Ectodermal cell (in vitro differentiated cells): Measurements from ENCODE around the gene SLC16A12. TPM values are rescaled to one million over a fixed set of nuclear protein-coding genes. Genes with fewer than 3 reads are reported as not detected.
A peak's percentile ranks its signal among the peaks of the same experiment; 100 is the strongest.

Experiments used
- H3K27ac ChIP-seq: 2 replicates; pipeline ENCODE4 v1.7.0; 2013; ENCODE audit warnings: mild to moderate bottlenecking, low read depth, low read length; ENCODE audit not compliant: insufficient read depth, poor library complexity, severe bottlenecking
- H3K27me3 ChIP-seq: 2 replicates; pipeline ENCODE4 v1.7.0; 2013; ENCODE audit warnings: mild to moderate bottlenecking, low read length; ENCODE audit not compliant: insufficient read depth, control insufficient read depth, poor library complexity, severe bottlenecking
- H3K36me3 ChIP-seq: one replicate; pipeline ENCODE4 v1.7.0; 2013; ENCODE audit warnings: low read length; ENCODE audit not compliant: control insufficient read depth, insufficient read depth
- H3K4me1 ChIP-seq: one replicate; pipeline ENCODE4 v1.7.0; 2013; ENCODE audit warnings: low read length; ENCODE audit not compliant: control insufficient read depth, insufficient read depth
- H3K4me3 ChIP-seq: 2 replicates; pipeline ENCODE4 v1.7.0; 2013; ENCODE audit warnings: low read depth, low read length, control low read depth; ENCODE audit not compliant: insufficient read depth
- H3K9me3 ChIP-seq: 2 replicates; pipeline ENCODE4 v1.7.0; 2013; ENCODE audit warnings: mild to moderate bottlenecking, low read length, moderate library complexity; ENCODE audit not compliant: control insufficient read depth
- WGBS, 2 experiments: methylation state at CpG; one replicate each; pipeline ENCODE4 v1.1.7; 2013; ENCODE audit warnings: missing lambda C conversion rate in 2 of 2; 5-methylcytosine and 5-hydroxymethylcytosine counted together
- polyA plus RNA-seq, 4 experiments: library from polyadenylated mRNA; stranded (reverse); fragments of 50-300 nt; gene quantifications; one replicate each; pipeline ENCODE4 v1.2.3, GENCODE V29; 2013

SLC16A12 gene
- polyA plus RNA-seq (2013, experiment 1 of 4): not detected
- polyA plus RNA-seq (2013, experiment 2 of 4): 0.07 TPM
- 0.05 TPM for polyA plus RNA-seq (2013, experiment 3 of 4)
- 0.04 TPM for polyA plus RNA-seq (2013, experiment 4 of 4)

- Histone ChIP-seq H3K4me1 (no peaks in the 10 kb centered on the region), H3K27ac (no peak within 1 kb of the TSS), H3K27me3 (peaks cover 57% of the 10 kb centered on the region), H3K36me3 (no peaks in the 10 kb centered on the region), H3K4me3 (peak within 1 kb of the TSS; percentile 43), H3K9me3 (no peaks in the 10 kb centered on the region)
- WGBS, 2 experiments: 1% methylated on average over 85 to 87 of the region's 87 CpGs
Measured at GRCh38 chr10:89535171-89536012, at the start of gene SLC16A12. TSS of gene SLC16A12 (minus strand) at chr10:89535594. CDS start at chr10:89462578, 73,016 bp downstream.

- H3K9me3 ChIP-seq: no peaks in the 10 kb centered on the region
- no peaks in the 10 kb centered on the region for H3K4me1 ChIP-seq
- no peak overlapping the region for H3K4me3 ChIP-seq
- 93 to 100% methylated on average over 1 of the region's 1 CpG for WGBS, 2 experiments
- H3K36me3 ChIP-seq: no peaks in the 10 kb centered on the region
- no peak overlapping the region for H3K27ac ChIP-seq
- H3K27me3 ChIP-seq: no peaks in the 10 kb centered on the region
Measured at GRCh38 chr10:89582022-89582421, 46.6 kb upstream of the SLC16A12 start.

GRCh38 chr10:89580243-89580642 is 44.8 kb upstream of the SLC16A12 start:
- WGBS, 2 experiments: 96 to 98% methylated on average over 4 of the region's 4 CpGs
- no peaks in the 10 kb centered on the region for H3K9me3 ChIP-seq
- no peaks in the 10 kb centered on the region for H3K36me3 ChIP-seq
- no peak overlapping the region for H3K27ac ChIP-seq
- H3K27me3 ChIP-seq: no peaks in the 10 kb centered on the region
- H3K4me1 ChIP-seq: no peaks in the 10 kb centered on the region
- no peak overlapping the region for H3K4me3 ChIP-seq

- H3K4me1 ChIP-seq: no peaks in the 10 kb centered on the region
- H3K4me3 ChIP-seq: no peak overlapping the region
- no peak overlapping the region for H3K27ac ChIP-seq
- H3K36me3 ChIP-seq: no peaks in the 10 kb centered on the region
- no peaks in the 10 kb centered on the region for H3K27me3 ChIP-seq
- H3K9me3 ChIP-seq: no peaks in the 10 kb centered on the region
- WGBS, 2 experiments: 91 to 93% methylated on average over 2 of the region's 2 CpGs
Measured at GRCh38 chr10:89576696-89577095, 41.3 kb upstream of the SLC16A12 start.

GRCh38 chr10:89576022-89576421 is 40.6 kb upstream of the SLC16A12 start:
- WGBS, 2 experiments: 88 to 92% methylated on average over 3 of the region's 3 CpGs
- H3K27me3 ChIP-seq: no peaks in the 10 kb centered on the region
- no peaks in the 10 kb centered on the region for H3K9me3 ChIP-seq
- H3K36me3 ChIP-seq: no peaks in the 10 kb centered on the region
- no peak overlapping the region for H3K4me3 ChIP-seq
- H3K4me1 ChIP-seq: no peaks in the 10 kb centered on the region
- no peak overlapping the region for H3K27ac ChIP-seq

GRCh38 chr10:89575031-89575430 is 39.6 kb upstream of the SLC16A12 start:
- no peaks in the 10 kb centered on the region for H3K4me1 ChIP-seq
- H3K4me3 ChIP-seq: no peak overlapping the region
- no peaks in the 10 kb centered on the region for H3K9me3 ChIP-seq
- H3K27me3 ChIP-seq: no peaks in the 10 kb centered on the region
- H3K27ac ChIP-seq: no peak overlapping the region
- no peaks in the 10 kb centered on the region for H3K36me3 ChIP-seq

- no peak overlapping the region for H3K4me3 ChIP-seq
- no peaks in the 10 kb centered on the region for H3K4me1 ChIP-seq
- H3K9me3 ChIP-seq: no peaks in the 10 kb centered on the region
- WGBS, 2 experiments: 100% methylated on average over 1 of the region's 1 CpG
- H3K27ac ChIP-seq: no peak overlapping the region
- no peaks in the 10 kb centered on the region for H3K36me3 ChIP-seq
- H3K27me3 ChIP-seq: no peaks in the 10 kb centered on the region
Measured at GRCh38 chr10:89574368-89574767, 39.0 kb upstream of the SLC16A12 start.

GRCh38 chr10:89567576-89568245 is 32.3 kb upstream of the SLC16A12 start:
- Histone ChIP-seq H3K9me3 (no peaks in the 10 kb centered on the region), H3K36me3 (no peaks in the 10 kb centered on the region), H3K27me3 (no peaks in the 10 kb centered on the region), H3K4me3 (no peak overlapping the region), H3K4me1 (no peaks in the 10 kb centered on the region), H3K27ac (no peak overlapping the region)
- 100% methylated on average over 1 of the region's 3 CpGs; no CpG with 5 or more reads in 1 of the 2 experiments for whole genome bisulfite sequencing, 2 experiments

GRCh38 chr10:89566992-89567391 is 31.6 kb upstream of the SLC16A12 start:
- 80 to 81% methylated on average over 3 of the region's 3 CpGs for WGBS, 2 experiments
- Histone ChIP-seq H3K36me3 (no peaks in the 10 kb centered on the region), H3K27ac (no peak overlapping the region), H3K4me3 (no peak overlapping the region), H3K27me3 (no peaks in the 10 kb centered on the region), H3K9me3 (no peaks in the 10 kb centered on the region), H3K4me1 (no peaks in the 10 kb centered on the region)
